Measurements from ENCODE around the gene SLC45A3. TPM values are rescaled to one million over a fixed set of nuclear protein-coding genes. Genes with fewer than 3 reads are reported as not detected.

Gene SLC45A3
- total RNA-seq, 1 experiment from 2014 or later, result 12.3 TPM

DNA sequence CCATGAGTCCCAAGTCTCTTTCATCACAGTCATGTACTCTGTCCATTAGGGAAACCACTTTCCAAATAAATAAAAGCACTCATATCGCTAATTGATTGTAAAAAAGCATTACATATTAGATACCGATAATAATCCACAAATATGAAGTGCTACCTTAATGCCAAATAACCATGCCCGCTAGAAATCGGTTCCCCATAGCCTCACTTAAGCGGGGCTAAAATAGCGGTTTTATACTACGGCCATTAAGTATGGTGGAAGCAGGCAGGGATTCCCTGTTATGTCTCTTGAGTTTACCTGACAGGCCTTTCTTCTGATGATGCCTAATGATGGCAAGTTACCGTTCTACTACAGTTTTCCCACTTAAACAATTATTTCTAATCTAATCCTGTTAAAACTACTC, 52.4 kb downstream of the SLC45A3 start:
- CTCF ChIA-PET, result no interaction called here
- H3K4me3 ChIP-seq (replicated peaks in 1 of 2; ENCODE audit: low read depth in 1 of 2, low read length in 2 of 2), result no peak overlapping the region
- H3K9ac ChIP-seq (ENCODE audit: low read length), result no peak overlapping the region
- H3K4me2 ChIP-seq (ENCODE audit: low read length), result no peak overlapping the region
- H3K9me2 ChIP-seq (ENCODE audit: insufficient read depth), result no peaks in the 10 kb centered on the region
- H4K20me1 ChIP-seq (ENCODE audit: insufficient read depth), result no peaks in the 10 kb centered on the region
- DNase-seq (ENCODE audit: low read depth, low spot score) (no peak), ATAC-seq (no peak)
- peaks cover 72% of the 10 kb centered on the region for H3K79me2 ChIP-seq (ENCODE audit: insufficient read depth, low read length)
- RAD21 ChIA-PET (ENCODE audit: low non-redundant PET in 1 of 2, low total read pairs in 2 of 2, uncharacterized antibody in 2 of 2, unreplicated experiment in 2 of 2), result no interaction called here
- no peaks in the 10 kb centered on the region for H3K27me3 ChIP-seq (ENCODE audit: insufficient read depth, low read length)
- H3K4me1 ChIP-seq (ENCODE audit: control insufficient read depth in 1 of 2, insufficient read depth in 2 of 2, low read length in 2 of 2), result peaks cover 14 to 16% of the 10 kb centered on the region in 2 experiments; a peak in 3 of 4 replicates
- intact Hi-C loops (cut with micrococcal nuclease), result no loop called here
- TF ChIP-seq, protein P1, sequence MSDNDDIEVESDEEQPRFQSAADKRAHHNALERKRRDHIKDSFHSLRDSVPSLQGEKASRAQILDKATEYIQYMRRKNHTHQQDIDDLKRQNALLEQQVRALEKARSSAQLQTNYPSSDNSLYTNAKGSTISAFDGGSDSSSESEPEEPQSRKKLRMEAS (IDR thresholded peaks at IDR 0.05), result no peak
- TF ChIP-seq CTCF (IDR thresholded peaks at IDR 0.05 in 2 of 3, conservative IDR thresholded peaks at IDR 0.05 in 1 of 3; ENCODE audit: borderline replicate concordance in 1 of 3, insufficient read depth in 1 of 3, low read depth in 2 of 3, low read length in 2 of 3) (no peak), POLR2AphosphoS5 (IDR thresholded peaks at IDR 0.05; ENCODE audit: low read depth, low read length) (no peak), ELF1 (IDR thresholded peaks at IDR 0.05; ENCODE audit: borderline replicate concordance, low read depth) (no peak), YY1 (IDR thresholded peaks at IDR 0.05; ENCODE audit: extremely low read depth, insufficient replicate concordance, low read depth, low read length) (no peak), SRF (IDR thresholded peaks at IDR 0.05; ENCODE audit: low read depth) (no peak), EZH2phosphoT487 (IDR thresholded peaks at IDR 0.05; ENCODE audit: borderline replicate concordance) (no peak), EZH2 (IDR thresholded peaks at IDR 0.05) (no peak), REST (IDR thresholded peaks at IDR 0.05; ENCODE audit: low read depth) (no peak), ZBTB33 (IDR thresholded peaks at IDR 0.05; ENCODE audit: extremely low read depth, insufficient replicate concordance, low read length) (no peak), CEBPB (IDR thresholded peaks at IDR 0.05; ENCODE audit: low read depth) (no peak), SP1 (IDR thresholded peaks at IDR 0.05; ENCODE audit: low read depth) (no peak)
- POLR2A ChIA-PET, result no interaction called here
- no TSS peak for BruUV-seq (replicated peaks)
- no peak overlapping the region for H2AFZ ChIP-seq (ENCODE audit: low read depth, low read length, poor library complexity, severe bottlenecking)
- H3K36me3 ChIP-seq (ENCODE audit: control insufficient read depth in 1 of 2, insufficient read depth in 2 of 2, low read length in 2 of 2), result peaks cover 1 to 10% of the 10 kb centered on the region in 2 experiments; a peak in 2 of 4 replicates
- H3K9me3 ChIP-seq (ENCODE audit: control insufficient read depth in 1 of 2, insufficient read depth in 1 of 2, low read depth in 1 of 2, low read length in 2 of 2), result no peaks in the 10 kb centered on the region
- no peak overlapping the region for H3K27ac ChIP-seq (ENCODE audit: low read depth, low read length)
